ENCODE results near the gene KCNQ1.
"Not testable (repeated sequence)": the region's sequence is repeated elsewhere in the genome, so short reads cannot be mapped to it uniquely, and the experiment has no call there.

DNA sequence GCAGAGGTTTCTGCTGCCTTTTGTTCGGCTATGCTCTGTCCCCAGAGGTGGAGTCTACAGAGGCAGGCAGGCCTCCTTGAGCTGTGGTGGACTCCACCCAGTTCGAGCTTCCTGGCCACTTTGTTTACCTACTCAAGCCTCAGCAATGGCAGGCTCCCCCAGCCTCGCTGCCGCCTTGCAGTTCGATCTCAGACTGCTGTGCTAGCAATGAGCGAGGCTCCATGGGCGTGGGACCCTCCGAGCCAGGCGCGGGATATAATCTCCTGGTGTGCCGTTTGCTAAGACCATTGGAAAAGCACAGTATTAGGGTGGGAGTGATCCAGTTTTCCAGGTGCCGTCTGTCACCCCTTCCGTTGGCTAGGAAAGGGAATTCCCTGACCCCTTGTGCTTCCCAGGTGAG is 195.0 kb downstream of the KCNQ1 start:
- TF ChIP-seq EZH2 (IDR thresholded peaks at IDR 0.05; ENCODE audit: borderline replicate concordance, insufficient read depth, low read depth, low read length, poor library complexity, severe bottlenecking); CTCF (IDR thresholded peaks at IDR 0.05): not testable (repeated sequence)

Measured in B cell (primary cell).